ENCODE data around the gene FOCAD. TPM values are rescaled to one million over a fixed set of nuclear protein-coding genes. Genes with fewer than 3 reads are reported as not detected.

FOCAD gene
- total RNA-seq, 2 donors from 2014 or later: 21.5 to 85.7 TPM

GRCh38 chr9:20811872-20812271 is 127.8 kb downstream of the FOCAD start:
- DNase-seq: no peak
- Histone ChIP-seq H3K4me3 (no peak overlapping the region), H3K9me3 (no peaks in the 10 kb centered on the region), H3K27ac (no peak overlapping the region), H3K27me3 (no peaks in the 10 kb centered on the region), H3K4me1 (no peaks in the 10 kb centered on the region), H3K36me3 (replicated peaks in 1 of 2; ENCODE audit: insufficient read depth in 1 of 2, low read depth in 2 of 2) (no peaks in the 10 kb centered on the region)
- intact Hi-C loops (cut with DNase I): no loop called here
- TF ChIP-seq, protein P1, sequence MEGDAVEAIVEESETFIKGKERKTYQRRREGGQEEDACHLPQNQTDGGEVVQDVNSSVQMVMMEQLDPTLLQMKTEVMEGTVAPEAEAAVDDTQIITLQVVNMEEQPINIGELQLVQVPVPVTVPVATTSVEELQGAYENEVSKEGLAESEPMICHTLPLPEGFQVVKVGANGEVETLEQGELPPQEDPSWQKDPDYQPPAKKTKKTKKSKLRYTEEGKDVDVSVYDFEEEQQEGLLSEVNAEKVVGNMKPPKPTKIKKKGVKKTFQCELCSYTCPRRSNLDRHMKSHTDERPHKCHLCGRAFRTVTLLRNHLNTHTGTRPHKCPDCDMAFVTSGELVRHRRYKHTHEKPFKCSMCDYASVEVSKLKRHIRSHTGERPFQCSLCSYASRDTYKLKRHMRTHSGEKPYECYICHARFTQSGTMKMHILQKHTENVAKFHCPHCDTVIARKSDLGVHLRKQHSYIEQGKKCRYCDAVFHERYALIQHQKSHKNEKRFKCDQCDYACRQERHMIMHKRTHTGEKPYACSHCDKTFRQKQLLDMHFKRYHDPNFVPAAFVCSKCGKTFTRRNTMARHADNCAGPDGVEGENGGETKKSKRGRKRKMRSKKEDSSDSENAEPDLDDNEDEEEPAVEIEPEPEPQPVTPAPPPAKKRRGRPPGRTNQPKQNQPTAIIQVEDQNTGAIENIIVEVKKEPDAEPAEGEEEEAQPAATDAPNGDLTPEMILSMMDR (IDR thresholded peaks at IDR 0.05): no peak
- no peak for TF ChIP-seq POLR2A (IDR thresholded peaks at IDR 0.05)
- no peak for ATAC-seq

GRCh38 chr9:20815923-20816703 is 132.1 kb downstream of the FOCAD start:
- DNase-seq (no peak), ATAC-seq (no peak)
- TF ChIP-seq, protein P1 (IDR thresholded peaks at IDR 0.05): no peak
- no peak for TF ChIP-seq POLR2A (IDR thresholded peaks at IDR 0.05)
- Histone ChIP-seq H3K4me3 (no peak overlapping the region), H3K27me3 (no peaks in the 10 kb centered on the region), H3K9me3 (no peaks in the 10 kb centered on the region), H3K4me1 (no peaks in the 10 kb centered on the region), H3K36me3 (replicated peaks in 1 of 2; ENCODE audit: insufficient read depth in 1 of 2, low read depth in 2 of 2) (no peaks in the 10 kb centered on the region), H3K27ac (no peak overlapping the region)
- intact Hi-C loops (cut with DNase I): no loop called here
- 81 to 86% methylated on average over 5 of the region's 5 CpGs for WGBS, 2 donors

DNA sequence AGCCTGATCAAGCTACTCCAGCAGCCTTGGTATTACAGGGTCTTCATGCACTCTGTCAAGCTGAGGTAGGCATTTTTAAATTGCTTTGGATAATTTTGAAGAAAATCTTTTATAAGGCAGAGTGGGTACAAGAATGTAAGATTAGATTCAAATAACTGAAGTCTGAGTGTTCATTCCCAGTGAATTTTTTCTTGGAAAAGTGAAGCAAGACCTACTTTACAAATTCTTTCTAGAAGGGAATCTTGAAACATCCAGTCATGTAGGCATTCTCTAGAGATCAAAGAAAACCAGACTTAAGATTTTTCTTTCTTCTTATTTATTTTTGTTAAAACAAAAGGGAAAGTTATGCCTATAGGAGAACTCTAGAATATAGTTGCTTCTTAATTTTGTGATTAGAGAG is 139.0 kb downstream of the FOCAD start:
- H3K36me3 ChIP-seq (replicated peaks in 1 of 2; ENCODE audit: insufficient read depth in 1 of 2, low read depth in 2 of 2): no peaks in the 10 kb centered on the region
- peaks cover 11% of the 10 kb centered on the region for H3K4me1 ChIP-seq
- DNase-seq (no peak), ATAC-seq (no peak)
- TF ChIP-seq POLR2A (IDR thresholded peaks at IDR 0.05): no peak
- TF ChIP-seq, protein P1 (IDR thresholded peaks at IDR 0.05): no peak
- peaks cover 0 to 6% (median 0%) of the 10 kb centered on the region in 3 donors for H3K9me3 ChIP-seq
- H3K4me3 ChIP-seq: no peak overlapping the region
- H3K27ac ChIP-seq: no peak overlapping the region
- intact Hi-C loops (cut with DNase I): no loop called here
- no peaks in the 10 kb centered on the region for H3K27me3 ChIP-seq

GRCh38 chr9:20831028-20831427 is 147.0 kb downstream of the FOCAD start:
- no peaks in the 10 kb centered on the region for H3K36me3 ChIP-seq (replicated peaks in 1 of 2; ENCODE audit: insufficient read depth in 1 of 2, low read depth in 2 of 2)
- no peak for DNase-seq
- no peak overlapping the region for H3K27ac ChIP-seq
- peaks cover 0 to 6% (median 0%) of the 10 kb centered on the region in 3 donors for H3K9me3 ChIP-seq
- ATAC-seq: no peak
- H3K4me3 ChIP-seq: no peak overlapping the region
- intact Hi-C loops (cut with DNase I): no loop called here
- H3K4me1 ChIP-seq: no peaks in the 10 kb centered on the region
- no peak for TF ChIP-seq POLR2A (IDR thresholded peaks at IDR 0.05)
- TF ChIP-seq, protein P1 (IDR thresholded peaks at IDR 0.05): no peak
- no peaks in the 10 kb centered on the region for H3K27me3 ChIP-seq
- WGBS, 2 donors: 72 to 79% methylated on average over 3 of the region's 3 CpGs

- H3K27ac ChIP-seq: no peak overlapping the region
- H3K4me1 ChIP-seq: no peaks in the 10 kb centered on the region
- intact Hi-C loops (cut with DNase I): no loop called here
- no peak overlapping the region for H3K4me3 ChIP-seq
- 75 to 86% methylated on average over 2 of the region's 2 CpGs for WGBS, 2 donors
- ATAC-seq (no peak), DNase-seq (no peak)
- TF ChIP-seq, protein P1 (IDR thresholded peaks at IDR 0.05): no peak
- TF ChIP-seq POLR2A (IDR thresholded peaks at IDR 0.05): no peak
- no peaks in the 10 kb centered on the region for H3K9me3 ChIP-seq
- no peaks in the 10 kb centered on the region for H3K27me3 ChIP-seq
- no peaks in the 10 kb centered on the region for H3K36me3 ChIP-seq (replicated peaks in 1 of 2; ENCODE audit: insufficient read depth in 1 of 2, low read depth in 2 of 2)
Observed at GRCh38 chr9:20832775-20833174, 148.7 kb downstream of the FOCAD start.

Measured in body of pancreas (tissue), 4 donors.